SK-N-SH treated with all-trans-retinoic acid at 6 μM for 48 hours (cell line): ENCODE data around the gene CD163L1.

Experiments
- ATAC-seq: fragments of 200-7000 bp; cut with Tn5 transposase; 3 replicates; pipeline ENCODE4 v1.9.1; 2020; ENCODE audit warnings: mild to moderate bottlenecking, moderate library complexity
- ARNTL ChIP-seq: fragments of 450-650 bp; formaldehyde crosslinking; IDR thresholded peaks from 2 replicates; pipeline ENCODE4 v1.5.0; 2020; ENCODE audit warnings: low read depth, mild to moderate bottlenecking, moderate library complexity, borderline replicate concordance
- BACH2 ChIP-seq: fragments of 250-450 bp; sonication (Bioruptor Pico); IDR thresholded peaks from 2 replicates; pipeline ENCODE4 v1.9.0; 2021; ENCODE audit warnings: mild to moderate bottlenecking, borderline replicate concordance
- CREB5 ChIP-seq: fragments of 250-450 bp; sonication (Bioruptor Pico); IDR thresholded peaks from 2 replicates; pipeline ENCODE4 v1.5.1; 2020; ENCODE audit warnings: low read depth, mild to moderate bottlenecking, moderate library complexity
- CSDC2 ChIP-seq: fragments of 250-450 bp; sonication (Bioruptor Pico); IDR thresholded peaks from 2 replicates; pipeline ENCODE4 v1.5.0; 2020; ENCODE audit warnings: mild to moderate bottlenecking, moderate library complexity
- CSRNP3 ChIP-seq: fragments of 250-450 bp; sonication (Bioruptor Pico); IDR thresholded peaks from 2 replicates; pipeline ENCODE4 v1.5.1; 2021; ENCODE audit warnings: mild to moderate bottlenecking, moderate library complexity
- ESRRG ChIP-seq: fragments of 250-450 bp; sonication (Bioruptor Pico); IDR thresholded peaks from 2 replicates; pipeline ENCODE4 v1.6.1; 2021; ENCODE audit warnings: mild to moderate bottlenecking
- GLIS3 ChIP-seq: fragments of 250-450 bp; sonication (Bioruptor Pico); IDR thresholded peaks from 2 replicates; pipeline ENCODE4 v1.5.0; 2020; ENCODE audit warnings: mild to moderate bottlenecking, moderate library complexity
- ISL1 ChIP-seq: fragments of 250-450 bp; sonication (Bioruptor Pico); IDR thresholded peaks from 2 replicates; pipeline ENCODE4 v2.1.2; 2022; ENCODE audit warnings: mild to moderate bottlenecking, moderate library complexity
- PATZ1 ChIP-seq: fragments of 250-450 bp; sonication (Bioruptor Pico); IDR thresholded peaks from 2 replicates; pipeline ENCODE4 v1.8.0; 2020; ENCODE audit warnings: mild to moderate bottlenecking, moderate library complexity, borderline replicate concordance
- POU6F1 ChIP-seq: fragments of 250-450 bp; sonication (Bioruptor Pico); IDR thresholded peaks from 2 replicates; pipeline ENCODE4 v1.8.0; 2021; ENCODE audit warnings: low read depth, mild to moderate bottlenecking, moderate library complexity, borderline replicate concordance
- PPARA ChIP-seq: fragments of 250-450 bp; sonication (Bioruptor Pico); IDR thresholded peaks from 2 replicates; pipeline ENCODE4 v1.5.0; 2020; ENCODE audit warnings: mild to moderate bottlenecking, borderline replicate concordance
- RARB ChIP-seq: fragments of 250-450 bp; sonication (Bioruptor Pico); IDR thresholded peaks from 2 replicates; pipeline ENCODE4 v1.8.0; 2021; ENCODE audit warnings: mild to moderate bottlenecking, moderate library complexity
- SNAI2 ChIP-seq: fragments of 250-450 bp; sonication (Bioruptor Pico); IDR thresholded peaks from 2 replicates; pipeline ENCODE4 v1.5.0; 2020; ENCODE audit warnings: mild to moderate bottlenecking, moderate library complexity
- TCF4 ChIP-seq: fragments of 250-450 bp; sonication (Bioruptor Pico); IDR thresholded peaks from 2 replicates; pipeline ENCODE4 v1.8.0; 2021; ENCODE audit warnings: mild to moderate bottlenecking, moderate library complexity, borderline replicate concordance
- TOX ChIP-seq: fragments of 250-450 bp; sonication (Bioruptor Pico); IDR thresholded peaks from 2 replicates; pipeline ENCODE4 v1.8.0; 2021; ENCODE audit warnings: mild to moderate bottlenecking, moderate library complexity, borderline replicate concordance
- TSHZ2 ChIP-seq: fragments of 250-450 bp; sonication (Bioruptor Pico); IDR thresholded peaks from 2 replicates; pipeline ENCODE4 v1.5.0; 2020; ENCODE audit warnings: mild to moderate bottlenecking, moderate library complexity
- ZC3H10 ChIP-seq: fragments of 250-450 bp; sonication (Bioruptor Pico); IDR thresholded peaks from 2 replicates; pipeline ENCODE4 v1.5.1; 2021; ENCODE audit warnings: mild to moderate bottlenecking, moderate library complexity
- ZFP3 ChIP-seq: fragments of 250-450 bp; sonication (Bioruptor Pico); IDR thresholded peaks from 2 replicates; pipeline ENCODE4 v1.5.0; 2020; ENCODE audit warnings: mild to moderate bottlenecking, moderate library complexity
- ZFP30 ChIP-seq: fragments of 450-650 bp; formaldehyde crosslinking; IDR thresholded peaks from 2 replicates; pipeline ENCODE4 v1.5.0; 2022; ENCODE audit warnings: mild to moderate bottlenecking, moderate library complexity
- ZNF565 ChIP-seq: fragments of 450-650 bp; formaldehyde crosslinking; conservative IDR thresholded peaks from 2 replicates; pipeline ENCODE4 v1.5.0; 2020; ENCODE audit warnings: low read depth, mild to moderate bottlenecking, moderate library complexity
- ZNF70 ChIP-seq: fragments of 450-650 bp; formaldehyde crosslinking; IDR thresholded peaks from 2 replicates; pipeline ENCODE4 v1.5.0; 2020; ENCODE audit warnings: mild to moderate bottlenecking, moderate library complexity
- ZNF8 ChIP-seq: fragments of 450-650 bp; formaldehyde crosslinking; IDR thresholded peaks from 2 replicates; pipeline ENCODE4 v1.5.0; 2020; ENCODE audit warnings: mild to moderate bottlenecking, moderate library complexity

CD163L1 gene

GRCh38 chr12:7459973-7460372 is 16.0 kb upstream of the CD163L1 start:
- TF ChIP-seq ZNF70 (CRISPR knock-in tag) (no peak), ZFP3 (CRISPR knock-in tag) (no peak), GLIS3 (no peak), ARNTL (no peak), ZC3H10 (CRISPR knock-in tag) (no peak), TCF4 (no peak), CSDC2 (CRISPR knock-in tag) (no peak), TSHZ2 (no peak), ZFP30 (no peak), ZNF8 (CRISPR knock-in tag) (no peak), PPARA (CRISPR knock-in tag) (no peak), ZNF565 (CRISPR knock-in tag) (no peak), CSRNP3 (CRISPR knock-in tag) (no peak), ISL1 (CRISPR knock-in tag) (no peak), TOX (CRISPR knock-in tag) (no peak), POU6F1 (CRISPR knock-in tag) (no peak)
- TF ChIP-seq, all 23 proteins: peak for 0
- ATAC-seq = no peak

- TF ChIP-seq TCF4 = no peak
- ATAC-seq = no peak
Observed at GRCh38 chr12:7451756-7452155, 7.8 kb upstream of the CD163L1 start.

GRCh38 chr12:7450667-7451066 is 6.7 kb upstream of the CD163L1 start:
- ATAC-seq = no peak
- TF ChIP-seq CREB5 (CRISPR knock-in tag) (no peak), ZFP3 (CRISPR knock-in tag) (no peak), ESRRG (CRISPR knock-in tag) (no peak), GLIS3 (no peak), ZC3H10 (CRISPR knock-in tag) (no peak), TCF4 (no peak), ZNF70 (CRISPR knock-in tag) (no peak), TOX (CRISPR knock-in tag) (no peak), BACH2 (CRISPR knock-in tag) (no peak), PATZ1 (no peak), ZNF8 (CRISPR knock-in tag) (no peak), CSDC2 (CRISPR knock-in tag) (no peak)
- TF ChIP-seq, all 23 proteins: peak for 0

GRCh38 chr12:7448099-7448498 is 4.1 kb upstream of the CD163L1 start:
- ATAC-seq = no peak
- TF ChIP-seq CSRNP3 (CRISPR knock-in tag) (no peak), ESRRG (CRISPR knock-in tag) (no peak), BACH2 (CRISPR knock-in tag) (no peak), TCF4 (no peak), TOX (CRISPR knock-in tag) (no peak), ZC3H10 (CRISPR knock-in tag) (no peak), SNAI2 (CRISPR knock-in tag) (no peak), PPARA (CRISPR knock-in tag) (no peak), ZNF8 (CRISPR knock-in tag) (no peak), ZNF565 (CRISPR knock-in tag) (no peak), TSHZ2 (no peak), ZFP30 (no peak), RARB (CRISPR knock-in tag) (no peak)
